AG08396 (cell line): Measurements from ENCODE around the gene FAN1.

ENCODE experiments used
- DNase-seq: peaks from one replicate; pipeline ENCODE4 v3.0.0; 2012; ENCODE audit warnings: low spot score, mixed read lengths

The FAN1 gene

GRCh38 chr15:30956216-30957124 is 52.8 kb downstream of the FAN1 start:
- DNase-seq = no peak

DNA sequence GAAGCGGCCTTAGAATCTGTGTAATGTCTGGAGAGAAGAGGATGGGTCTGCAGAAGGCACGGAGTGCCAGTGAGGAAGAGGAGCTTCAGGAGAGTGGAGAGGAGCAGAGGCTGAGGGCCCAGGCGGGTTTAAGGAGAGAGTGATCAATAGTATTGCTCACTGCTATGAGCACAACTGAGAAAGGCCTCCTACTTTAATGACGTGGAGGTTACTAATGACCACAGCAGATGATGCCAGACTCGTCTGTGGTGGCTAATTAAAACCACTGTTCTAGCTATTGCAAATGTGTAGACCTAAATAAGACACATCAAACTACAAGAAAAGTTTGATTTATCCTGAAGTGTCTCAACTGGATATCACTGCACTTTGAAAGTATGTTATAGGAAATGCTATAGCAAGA is 54.5 kb downstream of the FAN1 start:
- no peak for DNase-seq

GRCh38 chr15:30962079-30962478 is 58.4 kb downstream of the FAN1 start:
- no peak for DNase-seq

DNA sequence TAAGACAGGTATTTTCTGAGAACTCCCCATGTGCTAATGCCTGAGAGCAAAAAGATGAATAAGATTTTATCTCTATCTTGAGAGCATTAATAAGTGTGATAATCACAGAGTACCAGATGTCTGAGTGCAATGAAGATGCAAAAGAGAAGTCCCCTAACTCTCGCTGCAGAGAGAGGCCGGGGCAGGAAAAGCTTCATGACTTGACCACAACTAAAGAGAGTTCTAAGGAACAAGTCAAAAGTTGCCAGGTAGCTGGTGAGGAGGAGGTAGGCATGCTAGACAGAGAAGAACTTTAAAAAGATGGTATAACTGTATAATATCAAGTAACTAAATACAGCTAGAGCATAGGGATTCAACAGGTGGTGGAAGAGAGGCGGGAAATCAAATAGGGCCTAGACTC is 58.9 kb downstream of the FAN1 start:
- no peak for DNase-seq

- DNase-seq = no peak
Observed at GRCh38 chr15:30963681-30964080, 60.0 kb downstream of the FAN1 start.

DNA sequence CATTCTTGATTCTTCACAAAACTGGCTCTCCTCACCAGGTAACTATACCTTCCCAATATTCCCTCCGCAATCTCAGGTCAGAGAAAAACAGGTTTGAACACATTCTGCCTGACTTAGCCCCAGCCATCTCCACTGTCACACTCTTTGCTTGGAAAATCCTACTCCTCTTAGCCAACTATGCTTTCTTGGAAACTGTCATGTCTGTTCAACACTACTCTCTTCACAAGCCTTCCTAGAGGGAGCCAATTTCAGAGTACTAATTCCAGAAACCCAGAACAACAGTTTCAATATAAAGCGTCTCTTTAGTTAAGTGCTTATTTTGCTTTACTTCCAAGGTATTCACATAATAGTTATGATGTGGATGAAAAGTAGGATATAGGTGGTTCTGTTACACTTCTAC is 66.0 kb downstream of the FAN1 start:
- DNase-seq = no peak

- no peak for DNase-seq
Observed at GRCh38 chr15:30973379-30973778, 69.7 kb downstream of the FAN1 start.

- DNase-seq = no peak
Observed at GRCh38 chr15:30974112-30974511, 70.4 kb downstream of the FAN1 start.

DNA sequence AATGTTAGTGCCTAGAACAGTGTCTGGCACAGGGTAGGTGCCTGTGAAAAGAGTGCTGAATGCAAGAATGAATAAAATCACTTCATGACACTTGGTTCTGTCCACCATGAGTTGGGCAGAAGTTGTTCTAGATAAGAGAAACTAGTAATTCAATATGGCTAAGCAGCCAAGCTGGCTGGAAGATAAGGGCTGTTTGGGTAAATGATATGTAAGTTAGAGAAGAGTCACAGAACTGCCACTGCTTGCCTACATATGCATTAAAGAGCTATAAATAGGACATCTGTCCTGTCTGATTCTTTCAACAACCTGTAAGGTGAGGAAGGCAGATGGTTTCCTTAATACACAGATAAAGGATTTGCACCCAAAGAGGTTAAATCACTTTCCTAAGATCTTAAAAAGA is 74.6 kb downstream of the FAN1 start:
- no peak for DNase-seq

DNA sequence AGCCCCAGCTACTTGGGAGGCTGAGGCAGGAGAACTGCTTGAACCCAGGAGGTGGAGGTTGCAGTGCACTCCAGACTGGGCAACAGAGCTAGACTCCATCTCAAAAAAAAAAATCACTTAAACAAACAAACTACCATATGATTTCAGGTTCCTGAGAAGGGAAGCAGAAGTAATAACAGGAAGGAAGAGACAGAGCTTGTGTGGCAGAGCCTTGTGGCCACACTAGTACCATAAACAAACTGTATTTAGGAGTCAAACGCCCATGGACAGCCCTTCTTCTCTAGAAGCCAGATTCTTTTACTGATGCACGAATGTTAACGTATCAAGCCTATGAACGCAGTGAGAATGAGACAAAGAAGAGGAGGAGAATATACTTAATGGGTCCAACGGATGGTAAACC is 75.7 kb downstream of the FAN1 start:
- DNase-seq = no peak

GRCh38 chr15:30984118-30984517 is 80.4 kb downstream of the FAN1 start:
- no peak for DNase-seq

DNA sequence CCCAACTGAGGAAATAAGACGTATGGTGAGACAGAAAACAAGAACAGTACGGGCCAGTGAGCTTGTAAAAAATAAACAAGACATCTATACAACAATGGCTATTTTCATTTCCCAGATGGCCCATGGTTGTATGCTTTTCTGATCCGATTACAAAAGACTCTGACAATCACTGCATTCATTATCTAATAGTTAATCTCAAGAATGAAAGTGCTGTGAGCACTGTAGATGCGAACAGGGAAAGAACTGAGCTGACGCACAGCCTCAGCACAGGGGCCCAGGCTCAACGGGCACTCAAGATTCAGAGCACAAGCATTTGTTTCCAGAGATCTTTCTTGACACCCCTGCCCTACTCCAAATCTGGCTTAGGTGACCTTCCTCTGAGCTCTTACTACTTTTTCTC is 80.8 kb downstream of the FAN1 start:
- DNase-seq = no peak

GRCh38 chr15:30985081-30985531 is 81.4 kb downstream of the FAN1 start:
- no peak for DNase-seq

DNA sequence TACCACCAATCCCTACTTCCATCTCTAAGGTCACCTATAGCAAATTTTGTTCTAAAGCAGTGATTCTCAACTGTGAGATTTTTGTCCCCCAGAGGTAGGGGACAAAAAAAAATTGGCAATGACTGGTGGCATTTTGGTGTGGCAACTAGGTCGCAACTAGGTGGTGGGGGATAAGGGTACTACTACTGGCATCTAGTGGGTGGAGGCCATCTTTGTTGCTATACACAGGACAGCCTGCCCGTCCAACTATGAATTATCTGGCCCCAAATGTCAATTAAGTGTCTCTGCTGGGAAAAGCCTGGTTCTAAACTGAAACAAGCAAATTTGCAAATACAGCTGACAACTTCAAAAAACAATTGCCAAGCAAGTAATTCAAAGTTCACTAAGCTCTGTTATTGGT is 86.3 kb downstream of the FAN1 start:
- DNase-seq = no peak

GRCh38 chr15:30990446-30991254 is 86.9 kb downstream of the FAN1 start:
- no peak for DNase-seq

DNA sequence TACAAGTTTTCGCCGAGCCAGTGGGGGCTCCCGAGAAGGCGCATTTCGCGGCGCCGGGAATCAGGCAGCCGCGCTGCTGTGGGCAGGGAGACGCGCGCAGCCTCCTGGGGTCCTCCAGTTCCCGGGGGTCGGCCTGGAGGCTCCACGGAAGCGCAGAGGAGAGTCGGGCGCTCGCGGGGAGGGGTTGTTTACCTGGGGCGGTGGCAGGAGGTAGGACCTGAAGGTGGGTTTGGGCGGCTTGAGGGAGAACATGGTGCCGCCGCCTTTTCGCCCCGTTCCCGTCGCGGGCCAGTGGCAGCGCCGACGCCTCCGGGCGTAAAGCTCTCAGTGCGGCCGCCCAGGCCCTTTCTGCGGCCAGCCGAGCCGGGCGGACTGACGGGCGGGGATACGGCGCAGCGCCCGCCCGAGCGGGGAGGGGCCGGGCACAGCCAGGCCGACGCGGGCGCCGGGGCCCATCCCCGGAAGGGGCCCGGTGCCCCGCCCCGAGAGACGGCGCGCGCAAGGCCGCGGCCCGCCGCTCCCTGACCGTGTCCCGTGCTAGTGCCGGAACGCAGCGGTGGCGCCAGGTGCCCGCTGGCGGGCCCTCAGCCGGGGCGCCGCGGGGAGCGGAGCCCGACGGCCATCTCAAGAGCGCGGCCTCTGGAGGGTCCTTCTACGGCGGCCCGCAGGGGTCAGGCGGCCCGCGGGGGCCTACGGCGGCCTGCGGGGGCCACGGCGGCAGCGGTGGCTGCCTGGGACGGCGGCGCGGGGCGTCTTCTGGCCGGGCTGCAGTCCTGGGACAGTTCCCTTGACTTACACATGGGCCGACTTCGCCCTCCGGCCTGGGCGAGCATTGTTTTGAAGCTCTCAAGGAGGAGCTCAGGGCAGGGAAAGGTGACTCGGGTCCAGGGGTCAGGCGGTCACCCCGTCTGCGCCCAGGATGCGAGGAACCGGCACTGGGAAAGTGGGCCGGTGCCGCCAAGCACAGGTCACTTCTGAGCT is 87.8 kb downstream of the FAN1 start, which contains the start of gene MTMR10:
MTMR10 (minus strand) TSS at position 374 of the 981 bp plus-strand sequence; CDS start at position 252, 122 bp downstream.
- DNase-seq = peak; percentile 96

GRCh38 chr15:30992249-30992864 is 88.6 kb downstream of the FAN1 start:
- DNase-seq = no peak
